HAP-1 (cell line): ENCODE results near the gene SMARCC2.
"Not testable (repeated sequence)": the region's sequence is repeated elsewhere in the genome, so short reads cannot be mapped to it uniquely, and the experiment has no call there.

Experiments used
- DNase-seq, 2 experiments: peaks; one replicate each; pipeline ENCODE4 v3.0.0-alpha.2; 2016 to 2020; ENCODE audit warnings: low spot score in 2 of 2
- H3K27me3 ChIP-seq: fragments of 250-450 bp; sonication (Bioruptor Pico); 2 replicates; pipeline ENCODE4 v1.5.1; 2020; ENCODE audit warnings: low read depth, mild to moderate bottlenecking, moderate library complexity
- H3K36me3 ChIP-seq: fragments of 250-450 bp; sonication (Bioruptor Pico); replicated peaks from 2 replicates; pipeline ENCODE4 v1.5.1; 2020; ENCODE audit warnings: mild to moderate bottlenecking
- H3K4me1 ChIP-seq: fragments of 250-450 bp; sonication (Bioruptor Pico); 2 replicates; pipeline ENCODE4 v1.5.1; 2020; ENCODE audit warnings: mild to moderate bottlenecking
- H3K4me3 ChIP-seq: fragments of 250-450 bp; sonication (Bioruptor Pico); 2 replicates; pipeline ENCODE4 v1.5.1; 2020; ENCODE audit warnings: mild to moderate bottlenecking, moderate library complexity
- H3K9me3 ChIP-seq: fragments of 250-450 bp; sonication (Bioruptor Pico); 2 replicates; pipeline ENCODE4 v1.5.1; 2020; ENCODE audit warnings: mild to moderate bottlenecking, moderate library complexity
- in situ Hi-C: fragments of 300-500 bp; cut with MboI; formaldehyde crosslinking; loops from 3 replicates; pipeline ENCODE4 v1.14.3; 2020; ENCODE audit warnings: low sequenced_read_pairs, inconsistent platforms, mixed read lengths

Gene SMARCC2

DNA sequence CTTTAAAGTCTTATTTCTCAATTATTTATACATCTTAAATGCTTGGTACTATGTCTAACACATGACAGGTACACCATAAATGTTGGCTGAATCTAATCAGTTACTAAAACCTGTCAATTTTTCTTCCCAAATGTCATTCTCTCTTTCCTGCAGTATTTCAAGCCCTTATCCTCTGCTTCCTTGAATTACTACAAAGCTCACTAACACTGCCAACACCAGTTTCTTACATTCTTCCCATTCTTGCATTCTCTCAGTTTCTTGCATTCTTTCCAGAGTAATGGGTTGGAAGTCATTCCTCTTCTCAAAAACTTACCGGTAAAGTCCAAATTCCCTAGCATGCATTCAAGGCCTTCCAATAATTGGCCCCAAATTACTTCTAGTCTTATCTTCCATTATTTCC, 9.6 kb upstream of the SMARCC2 start:
- peaks cover 3% of the 10 kb centered on the region; the same call in 1 of the 2 replicates for H3K4me1 ChIP-seq
- H3K9me3 ChIP-seq, result no peaks in the 10 kb centered on the region
- H3K36me3 ChIP-seq, result peaks cover 3% of the 10 kb centered on the region; the same call in 1 of the 2 replicates
- H3K27me3 ChIP-seq, result no peaks in the 10 kb centered on the region
- in situ Hi-C loops, result no loop called here
- H3K4me3 ChIP-seq, result no peak overlapping the region
- no peak for DNase-seq

GRCh38 chr12:56197921-56198635, 8.8 kb upstream of the SMARCC2 start:
- Histone ChIP-seq H3K36me3 (peaks cover 3% of the 10 kb centered on the region; the same call in 1 of the 2 replicates), H3K4me1 (peaks cover 5% of the 10 kb centered on the region), H3K4me3 (no peak overlapping the region), H3K9me3 (no peaks in the 10 kb centered on the region), H3K27me3 (no peaks in the 10 kb centered on the region)
- DNase-seq, result no peak
- in situ Hi-C loops, result no loop called here

DNA sequence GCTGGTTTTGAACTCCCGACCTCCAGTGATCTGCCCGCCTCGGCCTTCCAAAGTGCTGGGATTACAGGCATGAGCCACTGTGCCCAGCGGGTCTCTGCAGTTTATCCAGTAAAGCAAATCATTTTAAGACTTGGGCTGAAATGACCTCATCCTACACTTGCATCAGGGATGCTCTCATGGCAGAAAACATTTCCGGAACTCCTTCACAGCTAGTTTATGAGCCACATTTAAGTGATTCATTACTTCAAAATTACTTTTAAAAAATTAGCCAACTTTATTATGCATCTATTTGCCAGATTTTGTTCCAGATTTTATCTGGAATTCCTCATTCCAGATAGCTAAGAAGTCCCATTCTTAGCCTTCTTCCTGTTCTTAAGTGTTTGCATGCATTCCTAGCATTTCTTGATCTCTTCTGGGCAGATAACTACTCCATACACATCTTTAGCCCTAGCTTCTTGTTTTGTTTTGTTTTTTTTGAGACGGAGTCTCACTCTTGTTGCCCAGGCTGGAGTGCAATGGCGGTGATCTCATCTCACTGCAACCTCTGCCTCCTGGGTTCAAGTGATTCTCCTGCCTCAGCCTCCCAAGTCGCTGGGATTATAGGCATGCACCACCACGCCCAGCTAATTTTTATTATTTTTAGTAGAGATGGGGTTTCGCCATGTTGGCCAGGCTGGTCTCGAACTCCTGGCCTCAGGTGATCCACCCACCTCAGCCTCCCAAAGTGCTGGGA, 7.7 kb upstream of the SMARCC2 start:
- H3K4me1 ChIP-seq, H3K36me3 ChIP-seq, in situ Hi-C loops, H3K27me3 ChIP-seq, H3K4me3 ChIP-seq, H3K9me3 ChIP-seq, DNase-seq: not testable (repeated sequence)

- in situ Hi-C loops, result no loop called here
- Histone ChIP-seq H3K4me3 (no peak overlapping the region), H3K9me3 (no peaks in the 10 kb centered on the region), H3K36me3 (no peaks in the 10 kb centered on the region; the same call in 1 of the 2 replicates), H3K4me1 (peaks cover 7% of the 10 kb centered on the region), H3K27me3 (no peaks in the 10 kb centered on the region)
- peak; percentile 72 to 88 for DNase-seq
Measured at GRCh38 chr12:56193025-56193578, 3.8 kb upstream of the SMARCC2 start.

GRCh38 chr12:56192582-56192981, 3.3 kb upstream of the SMARCC2 start:
- no peaks in the 10 kb centered on the region for H3K27me3 ChIP-seq
- no peaks in the 10 kb centered on the region for H3K9me3 ChIP-seq
- no peak overlapping the region for H3K4me3 ChIP-seq
- in situ Hi-C loops, result no loop called here
- peaks cover 11% of the 10 kb centered on the region for H3K4me1 ChIP-seq
- no peaks in the 10 kb centered on the region; the same call in 1 of the 2 replicates for H3K36me3 ChIP-seq
- DNase-seq, result no peak

- Histone ChIP-seq H3K27me3 (no peaks in the 10 kb centered on the region), H3K4me3 (peak overlapping the region; percentile 59), H3K9me3 (no peaks in the 10 kb centered on the region), H3K36me3 (peaks cover 12% of the 10 kb centered on the region), H3K4me1 (peaks cover 11% of the 10 kb centered on the region)
- in situ Hi-C loops, result no loop called here
- DNase-seq, result no peak
Measured at GRCh38 chr12:56190695-56191155, 1.4 kb upstream of the SMARCC2 start.

DNA sequence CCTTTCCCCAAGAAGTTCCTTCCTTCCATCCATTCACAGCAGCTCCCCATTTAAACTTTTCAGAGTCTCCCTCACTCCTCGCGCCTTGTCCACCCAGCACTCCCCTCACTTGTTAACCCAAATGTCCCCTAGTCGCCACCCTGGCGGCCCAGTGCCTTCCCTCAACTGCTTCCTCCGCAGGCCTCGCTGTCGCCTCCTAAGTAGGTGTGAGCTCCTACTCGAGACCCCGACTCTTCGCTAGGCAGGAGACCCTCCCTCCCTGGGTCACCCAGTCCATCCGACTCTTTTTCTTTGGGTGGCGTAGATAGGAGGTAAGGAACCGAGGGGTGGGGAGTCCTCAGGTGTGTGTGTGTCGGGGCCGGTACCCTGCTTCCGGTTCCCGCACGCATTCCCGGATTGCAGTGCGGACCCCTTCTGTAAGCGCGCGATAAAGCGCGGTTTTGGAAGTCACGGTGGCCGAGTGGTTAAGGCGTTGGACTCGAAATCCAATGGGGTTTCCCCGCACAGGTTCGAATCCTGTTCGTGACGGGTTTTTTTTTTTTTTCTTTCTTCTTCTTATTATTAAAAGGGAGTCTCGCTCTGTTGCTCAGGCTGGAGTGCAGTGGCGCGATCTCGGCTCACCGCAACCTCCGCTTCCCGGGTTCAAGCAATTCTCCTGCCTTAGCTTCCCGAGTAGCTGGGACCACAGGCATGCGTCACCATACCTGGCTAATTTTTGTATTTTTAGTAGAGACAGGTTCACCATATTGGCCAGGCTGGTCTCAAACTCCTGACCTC, 823 bp upstream of the SMARCC2 start:
- in situ Hi-C loops, result loop anchor here (5.0 kb wide), 1 partner anchor 73 kb away; the partner anchor contains the start of genes RPL41 and ZC3H10
- Histone ChIP-seq H3K9me3 (no peaks in the 10 kb centered on the region), H3K4me3 (peak overlapping the region; percentile 59), H3K27me3 (no peaks in the 10 kb centered on the region), H3K36me3 (peaks cover 16% of the 10 kb centered on the region), H3K4me1 (peaks cover 11% of the 10 kb centered on the region)
- peak; percentile 74 to 92 for DNase-seq

GRCh38 chr12:56188778-56189098, 545 bp downstream of the SMARCC2 start:
- no peak for DNase-seq
- in situ Hi-C loops, result loop anchor here (5.0 kb wide), 1 partner anchor 71 kb away; the partner anchor contains the start of genes RPL41 and ZC3H10
- H3K9me3 ChIP-seq, result no peaks in the 10 kb centered on the region
- peak overlapping the region; percentile 59 for H3K4me3 ChIP-seq
- peaks cover 30% of the 10 kb centered on the region for H3K36me3 ChIP-seq
- peaks cover 11% of the 10 kb centered on the region for H3K4me1 ChIP-seq
- H3K27me3 ChIP-seq, result no peaks in the 10 kb centered on the region

DNA sequence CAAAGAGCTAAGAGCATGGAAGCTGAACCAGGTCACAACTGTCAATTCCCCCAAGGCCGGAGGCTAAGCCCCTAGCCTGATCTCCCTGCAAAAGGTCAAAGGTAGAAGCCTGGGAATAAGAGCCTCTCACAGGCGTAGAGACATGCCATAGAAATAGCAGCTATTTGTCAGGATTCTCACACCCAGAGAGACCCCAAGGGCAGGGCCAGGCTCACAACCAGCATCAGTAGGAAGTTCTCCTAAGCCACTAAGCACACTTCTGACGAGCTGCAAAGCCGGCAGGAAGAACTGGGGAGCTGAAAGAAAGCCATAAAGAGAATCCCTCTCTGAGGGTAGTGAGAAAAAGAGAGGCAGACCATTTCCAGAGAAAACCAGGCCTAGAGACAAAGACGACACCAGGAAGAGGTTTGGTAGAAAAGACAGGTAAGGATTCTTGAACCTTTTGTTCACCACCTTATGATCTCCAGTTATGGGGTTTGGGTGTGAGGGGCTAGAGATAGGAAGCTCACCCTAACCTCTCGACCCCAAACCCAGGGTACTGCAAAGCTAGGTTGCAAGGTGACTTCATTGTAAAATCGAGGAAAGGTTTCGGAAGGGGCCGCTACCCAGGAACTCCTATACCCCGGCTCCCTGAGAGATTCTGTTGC, 1.0 kb downstream of the SMARCC2 start:
- Histone ChIP-seq H3K4me3 (peak overlapping the region; percentile 59), H3K4me1 (peaks cover 11% of the 10 kb centered on the region), H3K36me3 (peaks cover 34% of the 10 kb centered on the region), H3K27me3 (no peaks in the 10 kb centered on the region), H3K9me3 (no peaks in the 10 kb centered on the region)
- in situ Hi-C loops, result loop anchor here (5.0 kb wide), 1 partner anchor 71 kb away; the partner anchor contains the start of genes RPL41 and ZC3H10
- peak in 1 of 2 experiments; percentile 20 for DNase-seq

DNA sequence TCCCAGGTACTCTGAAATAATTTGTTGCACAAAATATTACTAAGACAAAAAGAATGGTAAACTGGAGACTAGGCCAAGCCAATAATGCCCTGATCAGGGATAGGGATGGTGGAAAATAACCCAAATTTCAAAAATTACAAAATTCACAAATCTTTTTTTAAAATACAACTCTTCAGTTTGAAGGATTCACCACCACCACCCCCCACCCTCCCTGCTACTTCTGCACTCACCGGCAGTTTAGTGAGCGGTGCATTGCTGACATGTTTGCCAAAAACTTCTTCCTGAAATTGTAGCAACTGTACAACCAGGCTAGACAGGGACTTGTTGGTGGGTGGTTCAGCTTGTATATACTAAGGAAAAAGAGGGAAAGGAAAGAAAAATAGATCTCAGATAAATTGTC, 2.3 kb downstream of the SMARCC2 start:
- Histone ChIP-seq H3K27me3 (no peaks in the 10 kb centered on the region), H3K4me3 (no peak overlapping the region), H3K36me3 (peaks cover 47% of the 10 kb centered on the region), H3K4me1 (peaks cover 8% of the 10 kb centered on the region; the same call in 1 of the 2 replicates), H3K9me3 (no peaks in the 10 kb centered on the region)
- no peak for DNase-seq
- in situ Hi-C loops, result loop anchor here (5.0 kb wide), 1 partner anchor 70 kb away; the partner anchor contains the start of genes RPL41 and ZC3H10

DNA sequence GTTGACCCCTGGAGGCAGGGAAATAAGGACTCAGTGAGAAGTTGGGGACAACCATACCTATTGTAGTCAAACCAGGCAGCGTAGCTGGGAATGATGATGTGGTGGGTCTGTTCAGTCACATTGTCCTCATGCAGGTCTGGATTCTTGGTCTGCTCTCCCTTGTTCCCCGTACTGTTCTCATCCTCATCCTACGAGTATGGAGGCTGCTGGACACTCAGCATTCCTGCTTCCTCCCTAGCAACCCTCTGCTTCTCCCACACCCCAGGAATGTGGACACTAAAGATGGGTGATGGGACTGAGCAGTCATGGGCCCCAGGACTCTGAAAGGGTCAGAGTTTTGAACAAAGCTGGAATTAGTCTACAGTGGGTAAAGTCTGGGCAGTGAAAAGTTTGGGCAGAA, 10.9 kb downstream of the SMARCC2 start:
- Histone ChIP-seq H3K4me3 (no peak overlapping the region), H3K4me1 (no peaks in the 10 kb centered on the region), H3K36me3 (peaks cover 89% of the 10 kb centered on the region), H3K27me3 (no peaks in the 10 kb centered on the region), H3K9me3 (no peaks in the 10 kb centered on the region)
- DNase-seq, result no peak
- in situ Hi-C loops, result no loop called here

DNA sequence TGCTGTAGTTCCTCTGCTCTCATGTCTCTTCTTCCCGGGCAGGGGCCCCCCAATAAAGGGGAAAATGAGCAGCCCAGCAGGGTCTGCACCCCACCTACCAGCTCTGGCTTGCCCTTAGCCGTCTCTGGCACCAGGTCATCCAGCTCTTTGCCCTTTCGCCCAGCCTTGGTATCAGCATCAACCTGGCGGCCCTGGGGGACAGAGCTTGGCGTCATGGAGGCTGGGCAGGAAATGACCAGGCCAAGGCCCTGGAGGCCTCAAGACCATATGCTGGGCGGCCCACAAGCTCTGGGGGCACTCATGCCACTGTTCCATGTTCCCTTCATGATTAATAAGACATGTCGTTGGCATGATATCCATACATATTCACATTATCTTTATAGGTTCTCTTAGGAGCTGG, 16.4 kb downstream of the SMARCC2 start:
- Histone ChIP-seq H3K4me3 (no peak overlapping the region), H3K27me3 (no peaks in the 10 kb centered on the region), H3K4me1 (no peaks in the 10 kb centered on the region), H3K36me3 (peaks cover 86% of the 10 kb centered on the region), H3K9me3 (no peaks in the 10 kb centered on the region)
- in situ Hi-C loops, result no loop called here
- no peak for DNase-seq

GRCh38 chr12:56169229-56169759, 20.0 kb downstream of the SMARCC2 start:
- in situ Hi-C loops, result no loop called here
- no peak for DNase-seq
- H3K36me3 ChIP-seq, result peaks cover 92% of the 10 kb centered on the region
- no peaks in the 10 kb centered on the region for H3K4me1 ChIP-seq
- no peak overlapping the region for H3K4me3 ChIP-seq
- no peaks in the 10 kb centered on the region for H3K27me3 ChIP-seq
- no peaks in the 10 kb centered on the region for H3K9me3 ChIP-seq
